ENCODE results near the gene GRAP2. TPM values are rescaled to one million over a fixed set of nuclear protein-coding genes. Genes with fewer than 3 reads are reported as not detected.

Gene GRAP2
- polyA plus RNA-seq, 1 of the 3 experiments (the other 2 are of a cell fraction), result 0.13 TPM

GRCh38 chr22:39980596-39980995 lies 79.7 kb downstream of the GRAP2 start:
- CTCF ChIA-PET, result no interaction called here
- WGBS (ENCODE audit: low lambda C conversion rate), result 20% methylated on average over 1 of the region's 6 CpGs
- Histone ChIP-seq H4K20me1 (ENCODE audit: insufficient read depth) (no peaks in the 10 kb centered on the region), H3F3A (replicated peaks; ENCODE audit: insufficient read depth) (no peaks in the 10 kb centered on the region), H3K4me3 (ENCODE audit: low read depth in 2 of 2, low read length in 1 of 2) (no peak overlapping the region), H3K9me3 (no peaks in the 10 kb centered on the region), H3K9me2 (no peaks in the 10 kb centered on the region), H3K36me3 (replicated peaks in 1 of 2; ENCODE audit: control insufficient read depth in 1 of 2, insufficient read depth in 2 of 2, low read length in 1 of 2) (no peaks in the 10 kb centered on the region), H2AFZ (ENCODE audit: low read depth) (no peak overlapping the region), H3K9ac (no peak overlapping the region), H3K27ac (ENCODE audit: low read depth in 2 of 2, low read length in 1 of 2) (no peak overlapping the region), H3K4me2 (no peak overlapping the region), H3K4me1 (ENCODE audit: control insufficient read depth in 1 of 2, insufficient read depth in 2 of 2, low read depth in 1 of 2, low read length in 1 of 2) (no peaks in the 10 kb centered on the region; a peak in 1 of 4 replicates), H3K27me3 (ENCODE audit: insufficient read depth) (no peaks in the 10 kb centered on the region), H3K79me2 (ENCODE audit: insufficient read depth) (no peaks in the 10 kb centered on the region)
- no peak for DNase-seq
- POLR2A ChIA-PET, result no interaction called here
- TF ChIP-seq RCOR1 (IDR thresholded peaks at IDR 0.05; ENCODE audit: low read length), result no peak
- TF ChIP-seq ELF1 (IDR thresholded peaks at IDR 0.05), result no peak
- TF ChIP-seq TEAD4 (IDR thresholded peaks at IDR 0.05; ENCODE audit: borderline replicate concordance, insufficient read depth), result no peak
- no peak for TF ChIP-seq SMC3 (IDR thresholded peaks at IDR 0.05; ENCODE audit: low read depth, low read length)

GRCh38 chr22:39983346-39983745 lies 82.5 kb downstream of the GRAP2 start:
- no peaks in the 10 kb centered on the region for H3K79me2 ChIP-seq (ENCODE audit: insufficient read depth)
- H3K9ac ChIP-seq, result no peak overlapping the region
- ChIA-PET CTCF (no interaction called here), POLR2A (no interaction called here)
- no peaks in the 10 kb centered on the region; a peak in 1 of 4 replicates for H3K4me1 ChIP-seq (ENCODE audit: control insufficient read depth in 1 of 2, insufficient read depth in 2 of 2, low read depth in 1 of 2, low read length in 1 of 2)
- no peaks in the 10 kb centered on the region for H4K20me1 ChIP-seq (ENCODE audit: insufficient read depth)
- no peak for TF ChIP-seq SMC3 (IDR thresholded peaks at IDR 0.05; ENCODE audit: low read depth, low read length)
- 86% methylated on average over 1 of the region's 4 CpGs for WGBS (ENCODE audit: low lambda C conversion rate)
- no peak for DNase-seq
- no peaks in the 10 kb centered on the region for H3K27me3 ChIP-seq (ENCODE audit: insufficient read depth)
- no peak overlapping the region for H3K4me2 ChIP-seq
- H3K36me3 ChIP-seq (replicated peaks in 1 of 2; ENCODE audit: control insufficient read depth in 1 of 2, insufficient read depth in 2 of 2, low read length in 1 of 2), result no peaks in the 10 kb centered on the region
- H2AFZ ChIP-seq (ENCODE audit: low read depth), result no peak overlapping the region
- no peaks in the 10 kb centered on the region for H3K9me2 ChIP-seq
- H3K9me3 ChIP-seq, result no peaks in the 10 kb centered on the region
- no peak overlapping the region for H3K27ac ChIP-seq (ENCODE audit: low read depth in 2 of 2, low read length in 1 of 2)
- H3F3A ChIP-seq (replicated peaks; ENCODE audit: insufficient read depth), result no peaks in the 10 kb centered on the region
- no peak overlapping the region for H3K4me3 ChIP-seq (ENCODE audit: low read depth in 2 of 2, low read length in 1 of 2)

GRCh38 chr22:39984006-39984405 lies 83.1 kb downstream of the GRAP2 start:
- H3K4me1 ChIP-seq (ENCODE audit: control insufficient read depth in 1 of 2, insufficient read depth in 2 of 2, low read depth in 1 of 2, low read length in 1 of 2), result no peaks in the 10 kb centered on the region; a peak in 1 of 4 replicates

GRCh38 chr22:39984746-39985145 lies 83.9 kb downstream of the GRAP2 start:
- Histone ChIP-seq H3K27me3 (ENCODE audit: insufficient read depth) (no peaks in the 10 kb centered on the region), H2AFZ (ENCODE audit: low read depth) (no peak overlapping the region), H3F3A (replicated peaks; ENCODE audit: insufficient read depth) (no peaks in the 10 kb centered on the region), H3K9me2 (no peaks in the 10 kb centered on the region), H3K4me1 (ENCODE audit: control insufficient read depth in 1 of 2, insufficient read depth in 2 of 2, low read depth in 1 of 2, low read length in 1 of 2) (no peaks in the 10 kb centered on the region; a peak in 1 of 4 replicates), H3K4me2 (no peak overlapping the region), H3K27ac (ENCODE audit: low read depth in 2 of 2, low read length in 1 of 2) (no peak overlapping the region), H4K20me1 (ENCODE audit: insufficient read depth) (no peaks in the 10 kb centered on the region), H3K9ac (no peak overlapping the region), H3K9me3 (no peaks in the 10 kb centered on the region), H3K79me2 (ENCODE audit: insufficient read depth) (no peaks in the 10 kb centered on the region), H3K4me3 (ENCODE audit: low read depth in 2 of 2, low read length in 1 of 2) (no peak overlapping the region), H3K36me3 (replicated peaks in 1 of 2; ENCODE audit: control insufficient read depth in 1 of 2, insufficient read depth in 2 of 2, low read length in 1 of 2) (no peaks in the 10 kb centered on the region)
- CTCF ChIA-PET, result no interaction called here
- DNase-seq, result no peak
- POLR2A ChIA-PET, result no interaction called here
- 100% methylated on average over 1 of the region's 2 CpGs for WGBS (ENCODE audit: low lambda C conversion rate)
- TF ChIP-seq FOXJ3 (CRISPR knock-in tag; IDR thresholded peaks at IDR 0.05) (no peak), USF1 (IDR thresholded peaks at IDR 0.05; ENCODE audit: borderline replicate concordance, low read depth) (no peak), RAD21 (IDR thresholded peaks at IDR 0.05; ENCODE audit: low read length) (no peak), GATA2 (CRISPR knock-in tag; IDR thresholded peaks at IDR 0.05) (no peak), REST (IDR thresholded peaks at IDR 0.05; ENCODE audit: low read depth, low read length) (no peak), SMC3 (IDR thresholded peaks at IDR 0.05; ENCODE audit: low read depth, low read length) (no peak), MAX (IDR thresholded peaks at IDR 0.05; ENCODE audit: low read depth) (no peak)

More at GRCh38 chr22:39984006-39984405, 83.1 kb downstream of the GRAP2 start:
- ChIA-PET CTCF (no interaction called here), POLR2A (no interaction called here)
- no peak overlapping the region for H3K27ac ChIP-seq (ENCODE audit: low read depth in 2 of 2, low read length in 1 of 2)
- whole genome bisulfite sequencing (ENCODE audit: low lambda C conversion rate), result 72% methylated on average over 2 of the region's 2 CpGs
- DNase-seq, result no peak
- H2AFZ ChIP-seq (ENCODE audit: low read depth), result no peak overlapping the region
- H4K20me1 ChIP-seq (ENCODE audit: insufficient read depth), result no peaks in the 10 kb centered on the region
- no peak overlapping the region for H3K4me2 ChIP-seq
- no peak overlapping the region for H3K9ac ChIP-seq
- H3K27me3 ChIP-seq (ENCODE audit: insufficient read depth), result no peaks in the 10 kb centered on the region
- TF ChIP-seq EP300 (IDR thresholded peaks at IDR 0.05; ENCODE audit: borderline replicate concordance in 1 of 2, low read depth in 1 of 2, low read length in 1 of 2) (no peak), RXRA (IDR thresholded peaks at IDR 0.05; ENCODE audit: borderline replicate concordance, low read depth) (no peak), EZH2phosphoT487 (IDR thresholded peaks at IDR 0.05; ENCODE audit: borderline replicate concordance, low read depth) (no peak)
- no peak overlapping the region for H3K4me3 ChIP-seq (ENCODE audit: low read depth in 2 of 2, low read length in 1 of 2)
- no peaks in the 10 kb centered on the region for H3F3A ChIP-seq (replicated peaks; ENCODE audit: insufficient read depth)
- no peaks in the 10 kb centered on the region for H3K79me2 ChIP-seq (ENCODE audit: insufficient read depth)
- H3K9me3 ChIP-seq, result no peaks in the 10 kb centered on the region
- H3K36me3 ChIP-seq (replicated peaks in 1 of 2; ENCODE audit: control insufficient read depth in 1 of 2, insufficient read depth in 2 of 2, low read length in 1 of 2), result no peaks in the 10 kb centered on the region
- H3K9me2 ChIP-seq, result no peaks in the 10 kb centered on the region
